Measurements from ENCODE around the gene TNFRSF14.
"Not testable (repeated sequence)": the region's sequence is repeated elsewhere in the genome, so short reads cannot be mapped to it uniquely, and the experiment has no call there.

Gene TNFRSF14

DNA sequence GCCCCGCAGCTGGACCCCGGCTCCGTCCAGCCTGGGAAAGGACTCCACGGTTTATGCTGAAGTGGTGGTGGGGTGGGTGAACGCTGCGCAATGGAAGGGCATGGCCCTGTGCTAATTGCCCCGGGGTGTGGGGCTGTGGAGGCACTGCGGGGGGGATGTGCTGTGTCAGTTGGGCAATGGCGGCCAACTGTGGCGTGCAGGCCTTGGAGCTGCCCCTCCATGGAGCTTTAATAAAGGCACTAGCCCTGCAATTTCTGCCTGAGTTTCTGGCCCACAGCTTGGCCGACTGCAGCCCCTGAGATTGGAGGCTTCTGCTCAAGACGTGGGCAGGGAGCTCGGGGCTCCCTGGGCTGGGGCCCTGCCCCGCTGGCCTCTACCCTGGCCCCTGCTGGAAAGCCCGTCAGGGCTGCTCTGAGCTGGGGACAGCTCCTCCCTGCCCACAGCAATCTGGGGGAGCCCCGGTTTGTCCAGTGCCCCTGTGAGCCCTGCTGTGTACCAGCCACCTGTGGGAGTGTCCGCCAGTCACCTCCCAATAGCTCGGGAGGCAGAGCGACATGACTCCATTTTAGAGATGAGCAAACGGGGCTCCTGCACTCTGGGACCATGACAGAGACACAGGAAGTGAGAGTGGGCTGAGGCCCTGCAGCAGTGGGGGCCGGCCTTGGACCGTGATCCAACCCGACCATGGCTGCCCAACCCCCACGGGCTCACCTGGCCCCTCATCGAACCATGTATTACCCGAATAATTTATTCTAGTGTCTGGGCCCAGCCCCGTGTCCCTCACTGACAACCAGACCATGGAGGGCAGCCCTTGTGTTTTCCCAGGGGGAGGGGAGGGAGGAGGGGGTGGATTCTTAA is 8.7 kb upstream of the TNFRSF14 start:
- Histone ChIP-seq H3K36me3 (ENCODE audit: control insufficient read depth, low read length) (no peaks in the 10 kb centered on the region), H3K9me2 (replicated peaks; ENCODE audit: control insufficient read depth, low read length) (no peaks in the 10 kb centered on the region), H3K27ac (ENCODE audit: low read depth, low read length) (peak overlapping the region; percentile 98), H3K79me2 (ENCODE audit: control insufficient read depth, low read length) (peaks cover 6% of the 10 kb centered on the region; the same call in 1 of the 2 replicates), H3K4me1 (ENCODE audit: control insufficient read depth, low read length) (peaks cover 47% of the 10 kb centered on the region), H3K9me3 (ENCODE audit: control insufficient read depth, insufficient read depth, low read length) (no peaks in the 10 kb centered on the region), H3K4me2 (ENCODE audit: low read length) (peak overlapping the region; percentile 100), H3K4me3 (ENCODE audit: low read length) (peak overlapping the region; percentile 87), H3K27me3 (ENCODE audit: control insufficient read depth, low read length) (peaks cover 5% of the 10 kb centered on the region; the same call in 1 of the 2 replicates), H4K20me1 (ENCODE audit: control insufficient read depth, insufficient read depth, low read depth, low read length) (no peaks in the 10 kb centered on the region), H3F3A (ENCODE audit: control insufficient read depth, insufficient read depth) (peaks cover 21% of the 10 kb centered on the region)
- TF ChIP-seq, protein P1, sequence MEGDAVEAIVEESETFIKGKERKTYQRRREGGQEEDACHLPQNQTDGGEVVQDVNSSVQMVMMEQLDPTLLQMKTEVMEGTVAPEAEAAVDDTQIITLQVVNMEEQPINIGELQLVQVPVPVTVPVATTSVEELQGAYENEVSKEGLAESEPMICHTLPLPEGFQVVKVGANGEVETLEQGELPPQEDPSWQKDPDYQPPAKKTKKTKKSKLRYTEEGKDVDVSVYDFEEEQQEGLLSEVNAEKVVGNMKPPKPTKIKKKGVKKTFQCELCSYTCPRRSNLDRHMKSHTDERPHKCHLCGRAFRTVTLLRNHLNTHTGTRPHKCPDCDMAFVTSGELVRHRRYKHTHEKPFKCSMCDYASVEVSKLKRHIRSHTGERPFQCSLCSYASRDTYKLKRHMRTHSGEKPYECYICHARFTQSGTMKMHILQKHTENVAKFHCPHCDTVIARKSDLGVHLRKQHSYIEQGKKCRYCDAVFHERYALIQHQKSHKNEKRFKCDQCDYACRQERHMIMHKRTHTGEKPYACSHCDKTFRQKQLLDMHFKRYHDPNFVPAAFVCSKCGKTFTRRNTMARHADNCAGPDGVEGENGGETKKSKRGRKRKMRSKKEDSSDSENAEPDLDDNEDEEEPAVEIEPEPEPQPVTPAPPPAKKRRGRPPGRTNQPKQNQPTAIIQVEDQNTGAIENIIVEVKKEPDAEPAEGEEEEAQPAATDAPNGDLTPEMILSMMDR (IDR thresholded peaks at IDR 0.05; ENCODE audit: low read depth, low read length, poor library complexity, severe bottlenecking): no peak
- TF ChIP-seq EZH2phosphoT487 (IDR thresholded peaks at IDR 0.05; ENCODE audit: borderline replicate concordance, low read length): no peak

DNA sequence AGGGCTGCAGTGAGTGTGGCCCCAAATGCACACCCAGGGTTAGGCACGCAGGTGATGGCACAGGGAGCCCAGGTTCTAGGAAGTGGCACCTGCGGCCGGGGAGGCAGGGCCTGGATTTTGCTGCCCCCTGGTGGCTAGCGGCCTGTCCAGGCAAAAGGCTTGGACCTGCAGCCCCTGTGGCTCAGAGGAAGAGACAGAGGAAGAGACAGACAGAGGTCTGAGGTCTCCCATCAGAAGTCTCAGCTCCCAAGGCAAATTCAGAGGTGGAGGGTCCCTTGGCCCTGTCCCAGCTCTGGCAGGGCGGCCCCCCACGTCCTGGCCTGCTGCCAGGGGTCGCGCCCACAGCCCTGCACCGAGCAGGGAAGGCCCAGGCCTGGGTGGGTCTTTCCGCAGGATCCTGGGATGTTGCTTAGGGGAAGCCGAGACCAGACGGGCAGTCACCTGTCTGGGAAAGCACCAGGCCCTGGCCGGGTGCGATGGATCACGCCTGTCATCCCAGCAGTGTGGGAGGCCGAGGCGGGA is 8.0 kb upstream of the TNFRSF14 start:
- Histone ChIP-seq H3K27me3 (ENCODE audit: control insufficient read depth, low read length) (peaks cover 3% of the 10 kb centered on the region; the same call in 1 of the 2 replicates), H3K4me3 (ENCODE audit: low read length) (peak overlapping the region; percentile 87), H3K9me3 (ENCODE audit: control insufficient read depth, insufficient read depth, low read length) (no peaks in the 10 kb centered on the region), H3K36me3 (ENCODE audit: control insufficient read depth, low read length) (no peaks in the 10 kb centered on the region), H3K9me2 (replicated peaks; ENCODE audit: control insufficient read depth, low read length) (no peaks in the 10 kb centered on the region), H4K20me1 (ENCODE audit: control insufficient read depth, insufficient read depth, low read depth, low read length) (no peaks in the 10 kb centered on the region), H3K79me2 (ENCODE audit: control insufficient read depth, low read length) (peaks cover 6% of the 10 kb centered on the region; the same call in 1 of the 2 replicates), H3K4me2 (ENCODE audit: low read length) (peak overlapping the region; percentile 100), H3F3A (ENCODE audit: control insufficient read depth, insufficient read depth) (peaks cover 21% of the 10 kb centered on the region), H3K4me1 (ENCODE audit: control insufficient read depth, low read length) (peaks cover 47% of the 10 kb centered on the region), H3K27ac (ENCODE audit: low read depth, low read length) (peak overlapping the region; percentile 98)
- TF ChIP-seq, protein P1 (IDR thresholded peaks at IDR 0.05; ENCODE audit: low read depth, low read length, poor library complexity, severe bottlenecking): peak; percentile 96
- no peak for TF ChIP-seq EZH2phosphoT487 (IDR thresholded peaks at IDR 0.05; ENCODE audit: borderline replicate concordance, low read length)

DNA sequence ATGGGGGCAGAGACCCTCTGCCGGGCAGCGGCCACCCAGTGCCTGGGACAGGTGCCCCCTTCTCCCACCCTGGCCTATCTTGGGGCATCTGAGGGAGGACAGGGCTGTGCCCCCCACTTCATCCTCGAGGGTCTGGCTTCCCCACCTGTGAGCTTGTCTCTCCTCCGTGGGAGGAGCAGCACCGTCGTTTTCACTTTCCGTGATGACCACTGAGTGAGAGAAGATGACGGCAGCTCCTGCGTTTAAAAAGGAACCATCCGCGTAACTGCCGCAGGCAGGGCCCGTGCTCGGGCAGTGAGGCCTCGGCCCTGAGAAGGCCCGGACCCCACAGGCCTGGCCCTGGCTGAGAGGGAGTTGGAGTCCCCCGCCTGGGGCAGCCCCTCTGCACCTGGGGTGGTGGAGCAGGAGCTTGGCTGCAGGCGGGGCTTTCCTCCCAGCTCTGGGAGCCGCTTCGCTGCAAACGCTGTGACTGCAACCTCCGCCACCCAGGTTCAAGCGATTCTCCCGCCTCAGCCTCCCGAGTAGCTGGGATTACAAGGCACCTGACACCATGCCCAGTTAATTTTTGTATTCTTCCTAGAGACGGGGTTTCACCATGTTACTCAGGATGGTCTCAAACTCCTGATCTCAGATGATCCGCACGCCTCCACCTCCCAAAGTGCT is 6.7 kb upstream of the TNFRSF14 start:
- H4K20me1 ChIP-seq (ENCODE audit: control insufficient read depth, insufficient read depth, low read depth, low read length); H3K9me3 ChIP-seq (ENCODE audit: control insufficient read depth, insufficient read depth, low read length); H3K27me3 ChIP-seq (ENCODE audit: control insufficient read depth, low read length); H3K9me2 ChIP-seq (replicated peaks; ENCODE audit: control insufficient read depth, low read length); H3K79me2 ChIP-seq (ENCODE audit: control insufficient read depth, low read length); H3K36me3 ChIP-seq (ENCODE audit: control insufficient read depth, low read length): not testable (repeated sequence)
- peak overlapping the region; percentile 87 for H3K4me3 ChIP-seq (ENCODE audit: low read length)
- peaks cover 21% of the 10 kb centered on the region for H3F3A ChIP-seq (ENCODE audit: control insufficient read depth, insufficient read depth)
- peak overlapping the region; percentile 98 for H3K27ac ChIP-seq (ENCODE audit: low read depth, low read length)
- peaks cover 47% of the 10 kb centered on the region for H3K4me1 ChIP-seq (ENCODE audit: control insufficient read depth, low read length)
- H3K4me2 ChIP-seq (ENCODE audit: low read length): peak overlapping the region; percentile 100

DNA sequence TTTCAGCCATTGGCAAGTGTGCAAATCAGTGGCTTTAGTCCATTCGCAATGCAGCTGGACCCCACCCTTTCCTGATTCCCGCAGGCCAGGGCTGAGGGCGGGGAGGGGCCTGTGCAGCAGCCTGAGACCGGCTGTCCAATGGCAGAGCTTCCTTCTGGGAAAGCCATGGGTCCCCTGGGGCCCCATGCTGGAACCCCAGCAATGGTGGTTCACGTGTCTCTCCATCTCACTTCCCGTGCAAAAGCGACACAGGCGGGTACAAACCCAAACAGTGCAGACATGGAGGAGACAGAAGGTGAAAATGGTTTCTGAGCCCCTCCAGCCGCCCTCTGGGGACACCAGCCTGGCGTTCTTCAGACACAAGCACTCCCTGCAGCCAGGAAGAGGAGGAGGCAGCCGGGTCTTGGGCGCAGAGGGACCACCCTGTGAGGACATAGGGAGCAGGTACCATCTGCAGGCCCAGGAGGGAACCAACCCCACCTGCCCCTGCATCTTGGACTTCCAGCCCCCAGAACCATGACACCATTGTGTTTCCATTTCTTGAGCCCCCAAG is 5.8 kb upstream of the TNFRSF14 start:
- not testable (repeated sequence) for H3K36me3 ChIP-seq (ENCODE audit: control insufficient read depth, low read length); H3K27ac ChIP-seq (ENCODE audit: low read depth, low read length); H4K20me1 ChIP-seq (ENCODE audit: control insufficient read depth, insufficient read depth, low read depth, low read length); H3K9me3 ChIP-seq (ENCODE audit: control insufficient read depth, insufficient read depth, low read length); H3K9me2 ChIP-seq (replicated peaks; ENCODE audit: control insufficient read depth, low read length); H3K4me3 ChIP-seq (ENCODE audit: low read length); H3K27me3 ChIP-seq (ENCODE audit: control insufficient read depth, low read length); H3K79me2 ChIP-seq (ENCODE audit: control insufficient read depth, low read length)
- Histone ChIP-seq H3K4me1 (ENCODE audit: control insufficient read depth, low read length) (peaks cover 55% of the 10 kb centered on the region), H3F3A (ENCODE audit: control insufficient read depth, insufficient read depth) (peaks cover 21% of the 10 kb centered on the region), H3K4me2 (ENCODE audit: low read length) (peak overlapping the region; percentile 100)

DNA sequence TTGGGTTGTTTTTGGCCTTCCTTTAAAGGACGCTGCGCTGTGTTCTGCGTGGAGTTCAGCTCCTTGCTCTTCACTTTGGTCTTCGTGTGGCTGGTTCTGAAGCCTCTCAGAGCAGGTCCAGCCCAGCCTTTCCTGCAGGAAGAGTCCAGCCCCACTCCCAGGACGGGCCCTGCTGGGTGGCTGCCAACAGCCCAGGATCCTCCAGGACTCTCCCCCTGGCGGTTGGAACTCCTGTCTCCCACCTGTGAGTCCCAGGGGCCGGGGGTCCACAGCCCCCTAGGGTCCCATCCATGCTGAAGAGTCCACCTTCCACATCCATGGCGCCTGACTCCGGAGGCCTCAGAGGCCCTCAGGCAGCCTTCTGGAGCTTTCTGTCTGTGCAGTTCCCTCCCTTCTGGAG is 4.6 kb upstream of the TNFRSF14 start:
- H3K9me2 ChIP-seq (replicated peaks; ENCODE audit: control insufficient read depth, low read length); H3K4me2 ChIP-seq (ENCODE audit: low read length); H3K36me3 ChIP-seq (ENCODE audit: control insufficient read depth, low read length); H3K79me2 ChIP-seq (ENCODE audit: control insufficient read depth, low read length); H3K27ac ChIP-seq (ENCODE audit: low read depth, low read length); H3K27me3 ChIP-seq (ENCODE audit: control insufficient read depth, low read length); H4K20me1 ChIP-seq (ENCODE audit: control insufficient read depth, insufficient read depth, low read depth, low read length); H3K4me3 ChIP-seq (ENCODE audit: low read length); H3K9me3 ChIP-seq (ENCODE audit: control insufficient read depth, insufficient read depth, low read length): not testable (repeated sequence)
- peaks cover 21% of the 10 kb centered on the region for H3F3A ChIP-seq (ENCODE audit: control insufficient read depth, insufficient read depth)
- peaks cover 59% of the 10 kb centered on the region for H3K4me1 ChIP-seq (ENCODE audit: control insufficient read depth, low read length)

Measured in DOHH2 (cell line).